ENCODE results near the gene COBL.

DNA sequence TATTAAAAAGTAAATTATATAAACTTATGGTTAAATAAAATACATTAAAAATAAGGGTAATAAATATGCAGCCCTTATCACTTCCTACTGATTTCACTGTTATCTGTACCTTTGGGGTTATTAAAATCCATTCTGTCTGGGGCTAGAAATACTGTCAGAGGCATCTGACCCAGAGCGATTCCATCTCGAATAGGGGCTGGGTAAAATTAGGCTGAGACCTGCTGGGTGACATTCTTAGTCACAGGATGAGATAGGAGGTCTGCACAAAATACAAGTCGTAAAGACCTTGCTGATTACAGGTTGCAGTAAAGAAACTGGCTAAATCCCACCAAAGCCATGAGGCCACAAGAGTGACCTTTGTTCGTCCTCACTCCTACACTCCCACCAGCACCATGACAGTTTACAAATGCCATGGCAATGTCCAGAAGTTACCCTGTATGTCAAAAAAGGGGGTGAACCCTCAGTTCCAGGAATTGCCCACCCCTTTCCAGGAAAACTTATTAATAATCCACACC is 77.6 kb downstream of the COBL start:
- TF ChIP-seq, protein P1, sequence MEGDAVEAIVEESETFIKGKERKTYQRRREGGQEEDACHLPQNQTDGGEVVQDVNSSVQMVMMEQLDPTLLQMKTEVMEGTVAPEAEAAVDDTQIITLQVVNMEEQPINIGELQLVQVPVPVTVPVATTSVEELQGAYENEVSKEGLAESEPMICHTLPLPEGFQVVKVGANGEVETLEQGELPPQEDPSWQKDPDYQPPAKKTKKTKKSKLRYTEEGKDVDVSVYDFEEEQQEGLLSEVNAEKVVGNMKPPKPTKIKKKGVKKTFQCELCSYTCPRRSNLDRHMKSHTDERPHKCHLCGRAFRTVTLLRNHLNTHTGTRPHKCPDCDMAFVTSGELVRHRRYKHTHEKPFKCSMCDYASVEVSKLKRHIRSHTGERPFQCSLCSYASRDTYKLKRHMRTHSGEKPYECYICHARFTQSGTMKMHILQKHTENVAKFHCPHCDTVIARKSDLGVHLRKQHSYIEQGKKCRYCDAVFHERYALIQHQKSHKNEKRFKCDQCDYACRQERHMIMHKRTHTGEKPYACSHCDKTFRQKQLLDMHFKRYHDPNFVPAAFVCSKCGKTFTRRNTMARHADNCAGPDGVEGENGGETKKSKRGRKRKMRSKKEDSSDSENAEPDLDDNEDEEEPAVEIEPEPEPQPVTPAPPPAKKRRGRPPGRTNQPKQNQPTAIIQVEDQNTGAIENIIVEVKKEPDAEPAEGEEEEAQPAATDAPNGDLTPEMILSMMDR (IDR thresholded peaks at IDR 0.05), result no peak
- no peak for TF ChIP-seq POLR2A (IDR thresholded peaks at IDR 0.05)

All from uterus (tissue), 2 donors.